Kidney (tissue), 14 donors: ENCODE measurements around the gene CRKL. TPM values are rescaled to one million over a fixed set of nuclear protein-coding genes. Genes with fewer than 3 reads are reported as not detected.
"Not testable (repeated sequence)": the region's sequence is repeated elsewhere in the genome, so short reads cannot be mapped to it uniquely, and the experiment has no call there.

ENCODE experiments used
- DNase-seq, 5 donors: peaks; one replicate each; pipeline ENCODE4 v3.0.0-alpha.2; 2013 to 2020
- FAIRE-seq: peaks from 2 replicates; lab custom pipeline; 2012; peaks lifted over from hg19 to GRCh38; lab: Jason Lieb, UNC
- H3K27ac ChIP-seq, 2 donors: one replicate each; pipeline ENCODE4 v1.7.0; 2013; ENCODE audit warnings: low read depth in 2 of 2, low read length in 2 of 2, inconsistent platforms in 1 of 2
- H3K27me3 ChIP-seq: one replicate; pipeline ENCODE4 v1.7.1; 2013; ENCODE audit warnings: low read length, inconsistent platforms; ENCODE audit not compliant: control insufficient read depth, insufficient read depth
- H3K36me3 ChIP-seq, 3 donors: one replicate each; pipeline versions ENCODE4 v1.7.0 to v1.7.1; 2013; ENCODE audit warnings: low read length in 3 of 3, control low read depth in 1 of 3, inconsistent platforms in 1 of 3; ENCODE audit not compliant: insufficient read depth in 3 of 3, control insufficient read depth in 2 of 3
- H3K4me1 ChIP-seq, 3 donors: one replicate each; pipeline versions ENCODE4 v1.7.0 to v1.7.1; 2013; ENCODE audit warnings: low read length in 3 of 3, inconsistent platforms in 1 of 3, low read depth in 1 of 3; ENCODE audit not compliant: control insufficient read depth in 2 of 3, insufficient read depth in 2 of 3
- H3K4me3 ChIP-seq, 3 donors: one replicate each; pipeline versions ENCODE4 v1.7.0 to v1.8.1; 2013; ENCODE audit warnings: low read length in 3 of 3, control low read depth in 1 of 3, inconsistent platforms in 1 of 3
- H3K9ac ChIP-seq, 3 donors: one replicate each; pipeline versions ENCODE4 v1.7.0 to v1.7.1; 2013; ENCODE audit warnings: low read length in 3 of 3, control low read depth in 1 of 3, inconsistent platforms in 1 of 3
- H3K9me3 ChIP-seq, 3 donors: one replicate each; pipeline versions ENCODE4 v1.7.0 to v1.7.1; 2013; ENCODE audit warnings: low read length in 3 of 3, control low read depth in 1 of 3, inconsistent platforms in 1 of 3; ENCODE audit not compliant: control insufficient read depth in 2 of 3, insufficient read depth in 1 of 3
- CTCF ChIP-seq: IDR thresholded peaks from 3 replicates; pipeline ENCODE4 v1.5.1; 2012; ENCODE audit warnings: mild to moderate bottlenecking, moderate library complexity, borderline replicate concordance; ENCODE audit not compliant: insufficient read depth; ENCODE audit errors: extremely low read depth
- intact Hi-C: fragments of 100-400 bp; cut with DNase I; formaldehyde crosslinking; loops from one replicate; pipeline ENCODE4 v1.11.1; 2022
- polyA plus RNA-seq: library from polyadenylated mRNA; stranded (reverse); fragments of 350-450 nt; fragmentation: Illumina TruSeq; extraction: RNeasy Lipid Tissue Mini Kit (QIAGEN cat#74804); gene quantifications from one replicate; pipeline ENCODE4 v1.2.3, GENCODE V29; 2014; ENCODE audit warnings: low read depth, low replicate concordance; ENCODE audit not compliant: insufficient read depth
- total RNA-seq: library from RNA; stranded (reverse); fragmentation: NEBNext Ultra II Directional; extraction: Animal tissue kit (Norgen Biotek cat#: 25700); gene quantifications from one replicate; pipeline ENCODE4 v1.2.1, GENCODE V29; 2021
- donor health status: control.
- donor health status: control.
- donor health status: control.
- donor health status: control.
- donor health status: control.
- donor health status: DM: yes; HTN: yes; CAD: no.
- donor health status: Normal renal cell carcinoma (clear cell type).

CRKL gene
- total and polyA plus RNA-seq, 2 donors from 2014 or later = 11.9 to 44.7 TPM

DNA sequence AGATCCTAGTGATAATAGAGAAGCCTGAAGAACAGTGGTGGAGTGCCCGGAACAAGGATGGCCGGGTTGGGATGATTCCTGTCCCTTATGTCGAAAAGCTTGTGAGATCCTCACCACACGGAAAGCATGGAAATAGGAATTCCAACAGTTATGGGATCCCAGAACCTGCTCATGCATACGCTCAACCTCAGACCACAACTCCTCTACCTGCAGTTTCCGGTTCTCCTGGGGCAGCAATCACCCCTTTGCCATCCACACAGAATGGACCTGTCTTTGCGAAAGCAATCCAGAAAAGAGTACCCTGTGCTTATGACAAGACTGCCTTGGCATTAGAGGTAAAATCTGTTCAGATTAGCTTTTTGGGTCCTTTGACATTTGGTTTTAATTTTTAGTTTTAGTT lies 16.7 kb downstream of the CRKL start:
- DNase-seq (no peak), FAIRE-seq (no peak)
- no peak for TF ChIP-seq CTCF
- Histone ChIP-seq H3K4me3 (no peak overlapping the region), H3K9ac (no peak overlapping the region), H3K4me1 (peaks cover 0 to 12% (median 8%) of the 10 kb centered on the region in 3 donors), H3K9me3 (no peaks in the 10 kb centered on the region), H3K27ac (no peak overlapping the region), H3K36me3 (peaks cover 5 to 8% (median 7%) of the 10 kb centered on the region in 3 donors), H3K27me3 (no peaks in the 10 kb centered on the region)
- intact Hi-C loops = no loop called here

GRCh38 chr22:20935049-20935448 lies 17.8 kb downstream of the CRKL start:
- DNase-seq, H3K27me3 ChIP-seq, H3K27ac ChIP-seq, H3K4me3 ChIP-seq, H3K9me3 ChIP-seq, intact Hi-C loops, FAIRE-seq, H3K36me3 ChIP-seq, H3K9ac ChIP-seq: not testable (repeated sequence)
- peaks cover 0 to 12% (median 8%) of the 10 kb centered on the region in 3 donors for H3K4me1 ChIP-seq

- DNase-seq, H3K4me3 ChIP-seq: not testable (repeated sequence)
These were observed 18.8 kb downstream of the CRKL start for GRCh38 chr22:20935780-20936539.

DNA sequence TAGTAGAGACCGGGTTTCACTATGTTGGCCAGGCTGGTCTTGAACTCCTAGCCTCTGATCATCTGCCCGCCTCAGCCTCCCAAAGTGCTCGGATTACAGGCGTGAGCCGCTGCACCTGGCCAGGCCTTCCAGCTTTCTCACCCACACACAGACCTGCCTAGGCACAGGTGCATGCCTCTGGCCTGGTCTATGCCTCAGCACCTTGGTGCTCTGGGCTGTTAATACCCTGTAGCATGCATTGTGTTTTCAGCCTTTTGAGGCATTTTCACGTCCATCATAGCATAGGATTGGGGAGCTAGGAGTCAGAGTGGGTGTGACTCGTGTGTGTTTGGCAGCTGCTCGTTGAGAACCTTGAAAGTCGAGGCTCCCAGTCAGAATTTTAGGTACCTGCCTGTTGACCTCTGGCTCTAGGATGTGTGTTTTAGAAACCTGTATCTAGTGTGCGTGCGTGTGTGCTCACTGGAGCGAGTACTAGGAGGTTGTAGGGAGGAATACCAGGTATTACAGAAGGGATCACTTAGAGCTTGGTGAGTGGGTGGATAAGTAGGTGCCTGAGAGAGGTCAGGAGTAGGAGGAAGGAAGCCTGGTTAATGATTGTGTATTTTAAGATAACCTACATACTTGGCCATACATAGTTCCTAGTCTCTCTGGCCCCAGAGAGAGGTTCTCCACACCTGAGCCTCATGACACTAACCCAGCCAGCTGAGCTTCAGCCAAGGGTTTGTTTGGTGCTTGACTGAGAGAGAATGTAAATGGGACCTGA lies 20.0 kb downstream of the CRKL start:
- DNase-seq (no peak), FAIRE-seq (no peak)
- Histone ChIP-seq H3K27ac (no peak overlapping the region), H3K27me3 (no peaks in the 10 kb centered on the region), H3K36me3 (peaks cover 5 to 8% (median 7%) of the 10 kb centered on the region in 3 donors), H3K4me3 (no peak overlapping the region), H3K9me3 (no peaks in the 10 kb centered on the region), H3K9ac (no peak overlapping the region), H3K4me1 (peaks cover 0 to 18% (median 18%) of the 10 kb centered on the region in 3 donors)
- intact Hi-C loops = no loop called here
- no peak for TF ChIP-seq CTCF

More at GRCh38 chr22:20935780-20936539, 18.8 kb downstream of the CRKL start:
- peaks cover 0 to 18% (median 16%) of the 10 kb centered on the region in 3 donors for H3K4me1 ChIP-seq
- H3K36me3 ChIP-seq, H3K27ac ChIP-seq, intact Hi-C loops, H3K9ac ChIP-seq, FAIRE-seq, H3K27me3 ChIP-seq, H3K9me3 ChIP-seq: not testable (repeated sequence)
